SK-N-MC (cell line): ENCODE measurements around the gene TMEM43.

Experiments
- EZH2 ChIP-seq: fragments of 200-600 bp; sonication (generic); IDR thresholded peaks from one replicate; pipeline ENCODE4 v1.6.1; 2017; ENCODE audit warnings: antibody characterized with exemption
- POLR2AphosphoS5 ChIP-seq: IDR thresholded peaks from 2 replicates; pipeline ENCODE4 v1.6.1; 2012; ENCODE audit warnings: mild to moderate bottlenecking, low read depth, low read length, borderline replicate concordance

GRCh38 chr3:14186854-14187458, 62.1 kb downstream of the TMEM43 start:
- TF ChIP-seq EZH2, result no peak
- TF ChIP-seq POLR2AphosphoS5, result no peak
